ENCODE measurements around the gene ACBD6.

- TF ChIP-seq CTCF (IDR thresholded peaks at IDR 0.05; ENCODE audit: low read length): no peak
- no peak for TF ChIP-seq EZH2 (IDR thresholded peaks at IDR 0.05; ENCODE audit: borderline replicate concordance, low read length)
These were observed 224.7 kb downstream of the ACBD6 start for GRCh38 chr1:180277476-180278193.
